Measurements from ENCODE around the gene PDK2. TPM values are rescaled to one million over a fixed set of nuclear protein-coding genes. Genes with fewer than 3 reads are reported as not detected.

The PDK2 gene
- total and polyA plus RNA-seq, 2 experiments from 2014 or later: 12.0 to 15.9 TPM

- TF ChIP-seq, protein P1, sequence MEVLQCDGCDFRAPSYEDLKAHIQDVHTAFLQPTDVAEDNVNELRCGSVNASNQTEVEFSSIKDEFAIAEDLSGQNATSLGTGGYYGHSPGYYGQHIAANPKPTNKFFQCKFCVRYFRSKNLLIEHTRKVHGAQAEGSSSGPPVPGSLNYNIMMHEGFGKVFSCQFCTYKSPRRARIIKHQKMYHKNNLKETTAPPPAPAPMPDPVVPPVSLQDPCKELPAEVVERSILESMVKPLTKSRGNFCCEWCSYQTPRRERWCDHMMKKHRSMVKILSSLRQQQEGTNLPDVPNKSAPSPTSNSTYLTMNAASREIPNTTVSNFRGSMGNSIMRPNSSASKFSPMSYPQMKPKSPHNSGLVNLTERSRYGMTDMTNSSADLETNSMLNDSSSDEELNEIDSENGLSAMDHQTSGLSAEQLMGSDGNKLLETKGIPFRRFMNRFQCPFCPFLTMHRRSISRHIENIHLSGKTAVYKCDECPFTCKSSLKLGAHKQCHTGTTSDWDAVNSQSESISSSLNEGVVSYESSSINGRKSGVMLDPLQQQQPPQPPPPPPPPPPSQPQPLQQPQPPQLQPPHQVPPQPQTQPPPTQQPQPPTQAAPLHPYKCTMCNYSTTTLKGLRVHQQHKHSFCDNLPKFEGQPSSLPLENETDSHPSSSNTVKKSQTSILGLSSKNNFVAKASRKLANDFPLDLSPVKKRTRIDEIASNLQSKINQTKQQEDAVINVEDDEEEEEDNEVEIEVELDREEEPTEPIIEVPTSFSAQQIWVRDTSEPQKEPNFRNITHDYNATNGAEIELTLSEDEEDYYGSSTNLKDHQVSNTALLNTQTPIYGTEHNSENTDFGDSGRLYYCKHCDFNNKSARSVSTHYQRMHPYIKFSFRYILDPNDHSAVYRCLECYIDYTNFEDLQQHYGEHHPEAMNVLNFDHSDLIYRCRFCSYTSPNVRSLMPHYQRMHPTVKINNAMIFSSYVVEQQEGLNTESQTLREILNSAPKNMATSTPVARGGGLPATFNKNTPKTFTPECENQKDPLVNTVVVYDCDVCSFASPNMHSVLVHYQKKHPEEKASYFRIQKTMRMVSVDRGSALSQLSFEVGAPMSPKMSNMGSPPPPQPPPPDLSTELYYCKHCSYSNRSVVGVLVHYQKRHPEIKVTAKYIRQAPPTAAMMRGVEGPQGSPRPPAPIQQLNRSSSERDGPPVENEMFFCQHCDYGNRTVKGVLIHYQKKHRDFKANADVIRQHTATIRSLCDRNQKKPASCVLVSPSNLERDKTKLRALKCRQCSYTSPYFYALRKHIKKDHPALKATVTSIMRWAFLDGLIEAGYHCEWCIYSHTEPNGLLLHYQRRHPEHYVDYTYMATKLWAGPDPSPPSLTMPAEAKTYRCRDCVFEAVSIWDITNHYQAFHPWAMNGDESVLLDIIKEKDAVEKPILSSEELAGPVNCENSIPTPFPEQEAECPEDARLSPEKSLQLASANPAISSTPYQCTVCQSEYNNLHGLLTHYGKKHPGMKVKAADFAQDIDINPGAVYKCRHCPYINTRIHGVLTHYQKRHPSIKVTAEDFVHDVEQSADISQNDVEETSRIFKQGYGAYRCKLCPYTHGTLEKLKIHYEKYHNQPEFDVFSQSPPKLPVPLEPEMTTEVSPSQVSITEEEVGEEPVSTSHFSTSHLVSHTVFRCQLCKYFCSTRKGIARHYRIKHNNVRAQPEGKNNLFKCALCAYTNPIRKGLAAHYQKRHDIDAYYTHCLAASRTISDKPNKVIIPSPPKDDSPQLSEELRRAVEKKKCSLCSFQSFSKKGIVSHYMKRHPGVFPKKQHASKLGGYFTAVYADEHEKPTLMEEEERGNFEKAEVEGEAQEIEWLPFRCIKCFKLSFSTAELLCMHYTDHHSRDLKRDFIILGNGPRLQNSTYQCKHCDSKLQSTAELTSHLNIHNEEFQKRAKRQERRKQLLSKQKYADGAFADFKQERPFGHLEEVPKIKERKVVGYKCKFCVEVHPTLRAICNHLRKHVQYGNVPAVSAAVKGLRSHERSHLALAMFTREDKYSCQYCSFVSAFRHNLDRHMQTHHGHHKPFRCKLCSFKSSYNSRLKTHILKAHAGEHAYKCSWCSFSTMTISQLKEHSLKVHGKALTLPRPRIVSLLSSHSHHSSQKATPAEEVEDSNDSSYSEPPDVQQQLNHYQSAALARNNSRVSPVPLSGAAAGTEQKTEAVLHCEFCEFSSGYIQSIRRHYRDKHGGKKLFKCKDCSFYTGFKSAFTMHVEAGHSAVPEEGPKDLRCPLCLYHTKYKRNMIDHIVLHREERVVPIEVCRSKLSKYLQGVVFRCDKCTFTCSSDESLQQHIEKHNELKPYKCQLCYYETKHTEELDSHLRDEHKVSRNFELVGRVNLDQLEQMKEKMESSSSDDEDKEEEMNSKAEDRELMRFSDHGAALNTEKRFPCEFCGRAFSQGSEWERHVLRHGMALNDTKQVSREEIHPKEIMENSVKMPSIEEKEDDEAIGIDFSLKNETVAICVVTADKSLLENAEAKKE (CRISPR knock-in tag; IDR thresholded peaks at IDR 0.05): no peak
- TF ChIP-seq POLR2AphosphoS5 (IDR thresholded peaks at IDR 0.05; ENCODE audit: low read depth) (no peak), NANOG (IDR thresholded peaks at IDR 0.05; ENCODE audit: borderline replicate concordance) (no peak), CREB1 (CRISPR knock-in tag; IDR thresholded peaks at IDR 0.05; ENCODE audit: low read depth) (no peak), REST (IDR thresholded peaks at IDR 0.05; ENCODE audit: unreplicated experiment) (no peak)
These were observed 39.3 kb downstream of the PDK2 start (continued) for GRCh38 chr17:50134206-50135110.
